ENCODE data around the gene THBS2.
"Not testable (repeated sequence)": the region's sequence is repeated elsewhere in the genome, so short reads cannot be mapped to it uniquely, and the experiment has no call there.

Gene THBS2

GRCh38 chr6:169185011-169185521 is 68.6 kb downstream of the THBS2 start:
- H3K18ac ChIP-seq (ENCODE audit: low read depth in 1 of 2, low read length in 2 of 2) = no peak overlapping the region
- no peak overlapping the region for H2AK5ac ChIP-seq (ENCODE audit: low read length, severe bottlenecking)
- no peak overlapping the region for H2BK120ac ChIP-seq (ENCODE audit: low read depth, low read length)
- H2BK15ac ChIP-seq (ENCODE audit: low read depth, poor library complexity, severe bottlenecking) = no peak overlapping the region
- no peak overlapping the region for H2AFZ ChIP-seq (ENCODE audit: low read depth, low read length)
- WGBS = 89% methylated on average over 19 of the region's 20 CpGs
- no peaks in the 10 kb centered on the region for H3K27me3 ChIP-seq (ENCODE audit: control insufficient read depth in 1 of 2, insufficient read depth in 1 of 2, low read length in 2 of 2)
- no peak overlapping the region for H2BK12ac ChIP-seq (ENCODE audit: low read length in 2 of 2)
- no peak overlapping the region for H2BK5ac ChIP-seq (ENCODE audit: low read depth, low read length, poor library complexity, severe bottlenecking)
- no peaks in the 10 kb centered on the region for H3K79me1 ChIP-seq (replicated peaks; ENCODE audit: low read length, poor library complexity, severe bottlenecking)
- no peaks in the 10 kb centered on the region for H3K36me3 ChIP-seq (ENCODE audit: control insufficient read depth in 1 of 2, insufficient read depth in 2 of 2, low read depth in 1 of 2, low read length in 2 of 2)
- no peak overlapping the region for H3K9ac ChIP-seq (ENCODE audit: low read length)
- no peak overlapping the region for H4K91ac ChIP-seq (ENCODE audit: low read length)
- H3K9me3 ChIP-seq (ENCODE audit: control insufficient read depth, low read length) = no peaks in the 10 kb centered on the region
- H3K27ac ChIP-seq (ENCODE audit: low read length, poor library complexity, severe bottlenecking) = no peak overlapping the region
- H3K14ac ChIP-seq (ENCODE audit: low read length in 2 of 2) = no peak overlapping the region
- no peak overlapping the region for H3K4me2 ChIP-seq (ENCODE audit: low read length, poor library complexity, severe bottlenecking)
- H4K8ac ChIP-seq (ENCODE audit: low read length) = no peak overlapping the region
- peaks cover 17% of the 10 kb centered on the region for H3K4me1 ChIP-seq (ENCODE audit: control insufficient read depth, insufficient read depth, low read depth, low read length)
- DNase-seq = no peak
- no peak overlapping the region for H3K4me3 ChIP-seq (ENCODE audit: insufficient read depth in 1 of 2, low read depth in 1 of 2, low read length in 2 of 2)
- no peak overlapping the region for H3K4ac ChIP-seq (ENCODE audit: low read depth in 1 of 2, low read length in 2 of 2)
- H3K23ac ChIP-seq (ENCODE audit: low read length in 2 of 2) = no peak overlapping the region

- Histone ChIP-seq H3K4ac (ENCODE audit: low read depth in 1 of 2, low read length in 2 of 2) (no peak overlapping the region), H3K27ac (ENCODE audit: low read length, poor library complexity, severe bottlenecking) (no peak overlapping the region), H3K9ac (ENCODE audit: low read length) (no peak overlapping the region), H2AFZ (ENCODE audit: low read depth, low read length) (no peak overlapping the region), H4K91ac (ENCODE audit: low read length) (no peak overlapping the region), H3K18ac (ENCODE audit: low read depth in 1 of 2, low read length in 2 of 2) (no peak overlapping the region), H3K9me3 (ENCODE audit: control insufficient read depth, low read length) (no peaks in the 10 kb centered on the region), H3K36me3 (ENCODE audit: control insufficient read depth in 1 of 2, insufficient read depth in 2 of 2, low read depth in 1 of 2, low read length in 2 of 2) (no peaks in the 10 kb centered on the region), H2AK5ac (ENCODE audit: low read length, severe bottlenecking) (no peak overlapping the region), H2BK5ac (ENCODE audit: low read depth, low read length, poor library complexity, severe bottlenecking) (no peak overlapping the region), H3K14ac (ENCODE audit: low read length in 2 of 2) (no peak overlapping the region), H3K4me1 (ENCODE audit: control insufficient read depth, insufficient read depth, low read depth, low read length) (peaks cover 12% of the 10 kb centered on the region), H2BK12ac (ENCODE audit: low read length in 2 of 2) (no peak overlapping the region), H2BK15ac (ENCODE audit: low read depth, poor library complexity, severe bottlenecking) (no peak overlapping the region), H3K27me3 (ENCODE audit: control insufficient read depth in 1 of 2, insufficient read depth in 1 of 2, low read length in 2 of 2) (no peaks in the 10 kb centered on the region), H4K8ac (ENCODE audit: low read length) (no peak overlapping the region), H2BK120ac (ENCODE audit: low read depth, low read length) (no peak overlapping the region), H3K79me1 (replicated peaks; ENCODE audit: low read length, poor library complexity, severe bottlenecking) (no peaks in the 10 kb centered on the region), H3K4me3 (ENCODE audit: insufficient read depth in 1 of 2, low read depth in 1 of 2, low read length in 2 of 2) (no peak overlapping the region), H3K4me2 (ENCODE audit: low read length, poor library complexity, severe bottlenecking) (no peak overlapping the region), H3K23ac (ENCODE audit: low read length in 2 of 2) (no peak overlapping the region)
- WGBS = 94% methylated on average over 2 of the region's 3 CpGs
- DNase-seq = no peak
These were observed 69.2 kb downstream of the THBS2 start for GRCh38 chr6:169184419-169184818.

GRCh38 chr6:169183233-169183632 is 70.4 kb downstream of the THBS2 start:
- H2BK5ac ChIP-seq (ENCODE audit: low read depth, low read length, poor library complexity, severe bottlenecking) = no peak overlapping the region
- no peak overlapping the region for H3K23ac ChIP-seq (ENCODE audit: low read length in 2 of 2)
- no peak overlapping the region for H3K27ac ChIP-seq (ENCODE audit: low read length, poor library complexity, severe bottlenecking)
- no peaks in the 10 kb centered on the region for H3K9me3 ChIP-seq (ENCODE audit: control insufficient read depth, low read length)
- H2BK15ac ChIP-seq (ENCODE audit: low read depth, poor library complexity, severe bottlenecking) = no peak overlapping the region
- no peak overlapping the region for H3K4me3 ChIP-seq (ENCODE audit: insufficient read depth in 1 of 2, low read depth in 1 of 2, low read length in 2 of 2)
- no peak overlapping the region for H3K4me2 ChIP-seq (ENCODE audit: low read length, poor library complexity, severe bottlenecking)
- DNase-seq = no peak
- H3K9ac ChIP-seq (ENCODE audit: low read length) = no peak overlapping the region
- peaks cover 9% of the 10 kb centered on the region for H3K4me1 ChIP-seq (ENCODE audit: control insufficient read depth, insufficient read depth, low read depth, low read length)
- H3K4ac ChIP-seq (ENCODE audit: low read depth in 1 of 2, low read length in 2 of 2) = no peak overlapping the region
- H4K91ac ChIP-seq (ENCODE audit: low read length) = no peak overlapping the region
- no peaks in the 10 kb centered on the region for H3K36me3 ChIP-seq (ENCODE audit: control insufficient read depth in 1 of 2, insufficient read depth in 2 of 2, low read depth in 1 of 2, low read length in 2 of 2)
- no peak overlapping the region for H4K8ac ChIP-seq (ENCODE audit: low read length)
- no peak overlapping the region for H2AK5ac ChIP-seq (ENCODE audit: low read length, severe bottlenecking)
- H3K14ac ChIP-seq (ENCODE audit: low read length in 2 of 2) = no peak overlapping the region
- H2AFZ ChIP-seq (ENCODE audit: low read depth, low read length) = no peak overlapping the region
- H3K27me3 ChIP-seq (ENCODE audit: control insufficient read depth in 1 of 2, insufficient read depth in 1 of 2, low read length in 2 of 2) = no peaks in the 10 kb centered on the region
- H2BK120ac ChIP-seq (ENCODE audit: low read depth, low read length) = no peak overlapping the region
- H3K79me1 ChIP-seq (replicated peaks; ENCODE audit: low read length, poor library complexity, severe bottlenecking) = no peaks in the 10 kb centered on the region
- WGBS = 79% methylated on average over 5 of the region's 8 CpGs
- no peak overlapping the region for H3K18ac ChIP-seq (ENCODE audit: low read depth in 1 of 2, low read length in 2 of 2)
- no peak overlapping the region for H2BK12ac ChIP-seq (ENCODE audit: low read length in 2 of 2)

DNA sequence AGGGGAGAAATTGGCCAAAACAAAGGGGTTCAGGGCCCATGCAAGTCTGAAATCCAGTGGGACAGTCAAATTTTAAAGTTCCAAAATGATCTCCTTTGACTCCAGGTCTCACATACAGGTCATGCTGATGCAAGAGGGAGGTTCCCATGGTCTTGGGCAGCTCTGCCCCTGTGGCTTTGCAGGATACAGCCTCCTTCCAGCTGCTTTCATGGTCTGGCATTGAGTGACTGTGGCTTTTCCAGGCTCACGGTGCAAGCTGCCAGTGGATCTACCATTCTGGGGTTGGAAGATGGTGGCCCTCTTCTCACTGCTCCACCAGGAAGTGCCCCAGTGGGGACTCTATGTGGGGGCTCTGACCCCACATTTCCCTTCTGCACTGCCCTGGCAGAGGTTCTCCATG is 73.8 kb downstream of the THBS2 start:
- H3K4me2 ChIP-seq (ENCODE audit: low read length, poor library complexity, severe bottlenecking); H2AK5ac ChIP-seq (ENCODE audit: low read length, severe bottlenecking); H3K36me3 ChIP-seq (ENCODE audit: control insufficient read depth in 1 of 2, insufficient read depth in 2 of 2, low read depth in 1 of 2, low read length in 2 of 2); H3K27me3 ChIP-seq (ENCODE audit: control insufficient read depth in 1 of 2, insufficient read depth in 1 of 2, low read length in 2 of 2); DNase-seq; H3K4me1 ChIP-seq (ENCODE audit: control insufficient read depth, insufficient read depth, low read depth, low read length); H2AFZ ChIP-seq (ENCODE audit: low read depth, low read length); H2BK15ac ChIP-seq (ENCODE audit: low read depth, poor library complexity, severe bottlenecking); H2BK5ac ChIP-seq (ENCODE audit: low read depth, low read length, poor library complexity, severe bottlenecking); H2BK120ac ChIP-seq (ENCODE audit: low read depth, low read length); H4K8ac ChIP-seq (ENCODE audit: low read length); H4K91ac ChIP-seq (ENCODE audit: low read length); H3K9ac ChIP-seq (ENCODE audit: low read length); H3K9me3 ChIP-seq (ENCODE audit: control insufficient read depth, low read length); H3K4me3 ChIP-seq (ENCODE audit: insufficient read depth in 1 of 2, low read depth in 1 of 2, low read length in 2 of 2); H3K18ac ChIP-seq (ENCODE audit: low read depth in 1 of 2, low read length in 2 of 2); H3K27ac ChIP-seq (ENCODE audit: low read length, poor library complexity, severe bottlenecking); H3K23ac ChIP-seq (ENCODE audit: low read length in 2 of 2); H3K4ac ChIP-seq (ENCODE audit: low read depth in 1 of 2, low read length in 2 of 2); H3K79me1 ChIP-seq (replicated peaks; ENCODE audit: low read length, poor library complexity, severe bottlenecking); H3K14ac ChIP-seq (ENCODE audit: low read length in 2 of 2); H2BK12ac ChIP-seq (ENCODE audit: low read length in 2 of 2): not testable (repeated sequence)
- WGBS = 82% methylated on average over 1 of the region's 1 CpG
